Measurements from ENCODE around the gene TMOD4. TPM values are rescaled to one million over a fixed set of nuclear protein-coding genes. Genes with fewer than 3 reads are reported as not detected.

The TMOD4 gene
- total and polyA plus RNA-seq, 10 of the 15 experiments (the other 5 are each of a cell fraction or from before 2014, with no cell fraction given): 0.30 to 1.2 (median 0.50) TPM; not detected in 1

DNA sequence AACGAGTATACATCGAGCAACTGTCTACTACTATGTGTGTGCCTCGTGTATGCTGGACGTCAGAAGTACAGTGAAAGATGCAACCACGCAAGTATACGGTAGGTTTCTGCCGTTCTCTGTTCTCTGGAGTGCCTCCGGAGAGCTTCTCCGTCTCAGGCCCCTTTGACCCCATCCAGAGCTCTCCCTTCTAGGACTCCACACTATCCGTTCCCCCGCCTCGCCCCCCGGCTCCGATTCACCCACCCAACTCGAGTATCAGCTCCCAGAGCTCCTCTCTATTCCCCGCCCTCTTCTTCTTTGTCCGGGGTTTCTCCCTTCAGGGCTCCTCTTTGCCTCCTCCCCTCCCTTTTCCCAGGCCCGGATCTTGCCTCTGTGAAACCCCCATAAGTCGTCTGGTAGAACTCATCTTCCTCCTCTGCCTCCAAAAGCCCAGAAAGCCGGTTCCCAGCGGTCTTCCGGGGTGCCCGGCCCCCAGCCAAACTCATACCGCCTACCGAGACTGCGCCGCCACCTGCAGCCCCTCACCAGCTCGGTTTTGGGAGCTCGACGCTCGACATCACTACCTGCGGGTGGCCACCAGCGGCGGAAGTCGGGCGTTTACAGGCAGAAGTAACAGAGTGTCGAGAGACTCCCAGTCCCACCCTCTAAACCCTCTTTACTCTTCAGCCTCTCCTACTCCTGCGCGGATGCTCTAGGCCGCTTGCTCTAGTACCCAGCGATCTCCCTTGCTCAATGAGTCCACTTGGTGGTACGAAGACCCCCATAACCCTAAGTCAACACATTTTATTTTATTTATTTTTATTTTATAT lies 14.1 kb upstream of the TMOD4 start, which contains the start of gene VPS72 (continued):
- TF ChIP-seq KAT2A (conservative IDR thresholded peaks at IDR 0.05; ENCODE audit: control insufficient read depth, low read depth, low read length) (no peak), RB1 (IDR thresholded peaks at IDR 0.05; ENCODE audit: borderline replicate concordance) (peak; percentile 81; the same call in 1 of the 2 replicates), STAT1 (conservative IDR thresholded peaks at IDR 0.05) (peak; percentile 94), CTCF (IDR thresholded peaks at IDR 0.05 in 2 of 3, conservative IDR thresholded peaks at IDR 0.05 in 1 of 3; ENCODE audit: control insufficient read depth in 2 of 3, extremely low read depth in 1 of 3, insufficient read depth in 1 of 3, low read depth in 3 of 3, low read length in 3 of 3) (no peak), ZNF622 (IDR thresholded peaks at IDR 0.05) (no peak), TCF12 (IDR thresholded peaks at IDR 0.05; ENCODE audit: low read depth, low read length) (peak; percentile 91), ZNF24 (IDR thresholded peaks at IDR 0.05) (no peak), NR2C2 (IDR thresholded peaks at IDR 0.05; ENCODE audit: borderline replicate concordance, control insufficient read depth, insufficient read length, low read depth) (peak; percentile 96), GABPA (IDR thresholded peaks at IDR 0.05; ENCODE audit: low read depth) (peak; percentile 84), KLF5 (IDR thresholded peaks at IDR 0.05; ENCODE audit: partially characterized antibody) (peak; percentile 82), CBX5 (IDR thresholded peaks at IDR 0.05; ENCODE audit: low read depth) (peak; percentile 65; the same call in 1 of the 2 replicates), BHLHE40 (IDR thresholded peaks at IDR 0.05; ENCODE audit: borderline replicate concordance in 1 of 2, low read depth in 2 of 2, low read length in 1 of 2) (peak; percentile 49 to 71; a peak in 2 of 4 replicates), GATAD2B (conservative IDR thresholded peaks at IDR 0.05; ENCODE audit: low read depth) (peak; percentile 63; the same call in 1 of the 2 replicates), EZH2 (IDR thresholded peaks at IDR 0.05; ENCODE audit: borderline replicate concordance, control insufficient read depth, low read depth, low read length) (no peak), HDAC6 (IDR thresholded peaks at IDR 0.05; ENCODE audit: unreplicated experiment) (no peak), IRF4 (IDR thresholded peaks at IDR 0.05; ENCODE audit: low read depth, low read length) (peak; percentile 89), PAX5 (IDR thresholded peaks at IDR 0.05; ENCODE audit: borderline replicate concordance, low read depth, low read length) (no peak), MXI1 (IDR thresholded peaks at IDR 0.05; ENCODE audit: low read depth, low read length) (peak; percentile 76), TCF7 (IDR thresholded peaks at IDR 0.05; ENCODE audit: borderline replicate concordance) (no peak), PML (IDR thresholded peaks at IDR 0.05; ENCODE audit: low read length) (peak; percentile 88), FOXK2 (IDR thresholded peaks at IDR 0.05) (0 out of 2 replicates have a peak, but pooled peaks have one; percentile 42)
- TF ChIP-seq, protein P1, sequence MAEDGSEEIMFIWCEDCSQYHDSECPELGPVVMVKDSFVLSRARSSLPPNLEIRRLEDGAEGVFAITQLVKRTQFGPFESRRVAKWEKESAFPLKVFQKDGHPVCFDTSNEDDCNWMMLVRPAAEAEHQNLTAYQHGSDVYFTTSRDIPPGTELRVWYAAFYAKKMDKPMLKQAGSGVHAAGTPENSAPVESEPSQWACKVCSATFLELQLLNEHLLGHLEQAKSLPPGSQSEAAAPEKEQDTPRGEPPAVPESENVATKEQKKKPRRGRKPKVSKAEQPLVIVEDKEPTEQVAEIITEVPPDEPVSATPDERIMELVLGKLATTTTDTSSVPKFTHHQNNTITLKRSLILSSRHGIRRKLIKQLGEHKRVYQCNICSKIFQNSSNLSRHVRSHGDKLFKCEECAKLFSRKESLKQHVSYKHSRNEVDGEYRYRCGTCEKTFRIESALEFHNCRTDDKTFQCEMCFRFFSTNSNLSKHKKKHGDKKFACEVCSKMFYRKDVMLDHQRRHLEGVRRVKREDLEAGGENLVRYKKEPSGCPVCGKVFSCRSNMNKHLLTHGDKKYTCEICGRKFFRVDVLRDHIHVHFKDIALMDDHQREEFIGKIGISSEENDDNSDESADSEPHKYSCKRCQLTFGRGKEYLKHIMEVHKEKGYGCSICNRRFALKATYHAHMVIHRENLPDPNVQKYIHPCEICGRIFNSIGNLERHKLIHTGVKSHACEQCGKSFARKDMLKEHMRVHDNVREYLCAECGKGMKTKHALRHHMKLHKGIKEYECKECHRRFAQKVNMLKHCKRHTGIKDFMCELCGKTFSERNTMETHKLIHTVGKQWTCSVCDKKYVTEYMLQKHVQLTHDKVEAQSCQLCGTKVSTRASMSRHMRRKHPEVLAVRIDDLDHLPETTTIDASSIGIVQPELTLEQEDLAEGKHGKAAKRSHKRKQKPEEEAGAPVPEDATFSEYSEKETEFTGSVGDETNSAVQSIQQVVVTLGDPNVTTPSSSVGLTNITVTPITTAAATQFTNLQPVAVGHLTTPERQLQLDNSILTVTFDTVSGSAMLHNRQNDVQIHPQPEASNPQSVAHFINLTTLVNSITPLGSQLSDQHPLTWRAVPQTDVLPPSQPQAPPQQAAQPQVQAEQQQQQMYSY (CRISPR knock-in tag; IDR thresholded peaks at IDR 0.05): no peak
- TF ChIP-seq, protein P2, sequence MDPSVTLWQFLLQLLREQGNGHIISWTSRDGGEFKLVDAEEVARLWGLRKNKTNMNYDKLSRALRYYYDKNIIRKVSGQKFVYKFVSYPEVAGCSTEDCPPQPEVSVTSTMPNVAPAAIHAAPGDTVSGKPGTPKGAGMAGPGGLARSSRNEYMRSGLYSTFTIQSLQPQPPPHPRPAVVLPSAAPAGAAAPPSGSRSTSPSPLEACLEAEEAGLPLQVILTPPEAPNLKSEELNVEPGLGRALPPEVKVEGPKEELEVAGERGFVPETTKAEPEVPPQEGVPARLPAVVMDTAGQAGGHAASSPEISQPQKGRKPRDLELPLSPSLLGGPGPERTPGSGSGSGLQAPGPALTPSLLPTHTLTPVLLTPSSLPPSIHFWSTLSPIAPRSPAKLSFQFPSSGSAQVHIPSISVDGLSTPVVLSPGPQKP (IDR thresholded peaks at IDR 0.05; ENCODE audit: low read depth, low read length): peak; percentile 96

Measured in GM12878 (cell line).